WTC11 (cell line): ENCODE data around the gene BRD1. TPM values are rescaled to one million over a fixed set of nuclear protein-coding genes. Genes with fewer than 3 reads are reported as not detected.
"Not testable (repeated sequence)": the region's sequence is repeated elsewhere in the genome, so short reads cannot be mapped to it uniquely, and the experiment has no call there.

Experiments used
- ATAC-seq: fragments of 200-7000 bp; cut with Tn5 transposase; 2 replicates; pipeline ENCODE4 v1.10.0; 2021; ENCODE audit warnings: mild to moderate bottlenecking, moderate library complexity
- CTCF ChIA-PET: fragments of 300-600 bp; sonication (Branson Sonifier 250); formaldehyde crosslinking; loops from one replicate; lab custom pipeline; 2021; ENCODE audit warnings: antibody characterized with exemption; lab: Charles Lee
- POLR2A ChIA-PET: fragments of 350-600 bp; sonication (Branson Sonifier 250); formaldehyde crosslinking; loops from one replicate; lab custom pipeline; 2021; ENCODE audit warnings: antibody characterized with exemption; lab: Charles Lee
- DNase-seq: peaks from one replicate; pipeline ENCODE4 v3.0.0; 2021; ENCODE audit warnings: low spot score
- H3K27ac Mint-ChIP-seq: 2 replicates; pipeline ENCODE4 v1.8.0; 2021; ENCODE audit warnings: mixed read lengths
- H3K27me3 Mint-ChIP-seq: 2 replicates; pipeline ENCODE4 v1.8.0; 2021; ENCODE audit warnings: low read depth, mild to moderate bottlenecking, moderate library complexity, mixed read lengths
- H3K36me3 Mint-ChIP-seq: 2 replicates; pipeline ENCODE4 v1.8.0; 2021; ENCODE audit warnings: mixed read lengths
- H3K4me1 Mint-ChIP-seq: 2 replicates; pipeline ENCODE4 v1.8.0; 2022; ENCODE audit warnings: mixed read lengths
- H3K4me3 Mint-ChIP-seq: 2 replicates; pipeline ENCODE4 v1.8.0; 2021; ENCODE audit warnings: mild to moderate bottlenecking, moderate library complexity, mixed read lengths
- H3K9me3 Mint-ChIP-seq: 2 replicates; pipeline ENCODE4 v1.8.0; 2021; ENCODE audit warnings: mixed read lengths
- ARID4B ChIP-seq: sonication (generic); formaldehyde crosslinking; IDR thresholded peaks from 2 replicates; pipeline ENCODE4 v1.8.0; 2023; ENCODE audit warnings: missing genetic modification reagents, mild to moderate bottlenecking, borderline replicate concordance
- CBFB ChIP-seq: sonication (generic); formaldehyde crosslinking; IDR thresholded peaks from 2 replicates; pipeline ENCODE4 v1.8.1; 2022; ENCODE audit warnings: mild to moderate bottlenecking, low read depth, missing genetic modification reagents
- ETV6 ChIP-seq: sonication (generic); formaldehyde crosslinking; IDR thresholded peaks from 2 replicates; pipeline ENCODE4 v1.8.1; 2022; ENCODE audit warnings: mild to moderate bottlenecking, missing genetic modification reagents
- GRHL2 ChIP-seq: fragments of 250-450 bp; sonication (Bioruptor Pico); IDR thresholded peaks from 2 replicates; pipeline ENCODE4 v1.8.0; 2022; ENCODE audit warnings: mild to moderate bottlenecking, moderate library complexity; ENCODE audit not compliant: insufficient replicate concordance, severe bottlenecking
- JUN ChIP-seq: sonication (generic); formaldehyde crosslinking; IDR thresholded peaks from 2 replicates; pipeline ENCODE4 v1.8.0; 2023; ENCODE audit warnings: mild to moderate bottlenecking, missing genetic modification reagents
- NR1H2 ChIP-seq: sonication (generic); formaldehyde crosslinking; IDR thresholded peaks from 2 replicates; pipeline ENCODE4 v1.9.0; 2021; ENCODE audit warnings: mild to moderate bottlenecking, moderate library complexity, missing genetic modification reagents
- NR3C1 ChIP-seq: sonication (generic); formaldehyde crosslinking; conservative IDR thresholded peaks from 2 replicates; pipeline ENCODE4 v1.8.1; 2023; ENCODE audit warnings: low read depth, mild to moderate bottlenecking, missing genetic modification reagents
- SMAD3 ChIP-seq: sonication (generic); formaldehyde crosslinking; IDR thresholded peaks from 2 replicates; pipeline ENCODE4 v1.8.0; 2022; ENCODE audit warnings: missing genetic modification reagents, mild to moderate bottlenecking, borderline replicate concordance
- ZNF317 ChIP-seq: sonication (generic); formaldehyde crosslinking; IDR thresholded peaks from 2 replicates; pipeline ENCODE4 v1.8.1; 2023; ENCODE audit warnings: low read depth, mild to moderate bottlenecking, moderate library complexity, missing genetic modification reagents, borderline replicate concordance
- ZNF532 ChIP-seq: fragments of 250-450 bp; sonication (Bioruptor Pico); IDR thresholded peaks from 2 replicates; pipeline ENCODE4 v1.9.0; 2021; ENCODE audit warnings: mild to moderate bottlenecking, borderline replicate concordance
- total RNA-seq: library from RNA; stranded (reverse); gene quantifications from 3 replicates; pipeline ENCODE4 v1.2.3, GENCODE V29; 2021
- TF ChIP-seq, protein P1 (sequence below): sonication (generic); formaldehyde crosslinking; IDR thresholded peaks from 2 replicates; pipeline ENCODE4 v1.8.0; 2022; ENCODE audit warnings: mild to moderate bottlenecking, missing genetic modification reagents
- TF ChIP-seq, protein P2 (sequence below): fragments of 250-450 bp; sonication (Bioruptor Pico); IDR thresholded peaks from 2 replicates; pipeline ENCODE4 v1.8.0; 2021; ENCODE audit warnings: mild to moderate bottlenecking
- TF ChIP-seq, protein P3 (sequence below): sonication (generic); formaldehyde crosslinking; IDR thresholded peaks from 2 replicates; pipeline ENCODE4 v1.8.1; 2023; ENCODE audit warnings: mild to moderate bottlenecking, moderate library complexity, missing genetic modification reagents
- TF ChIP-seq, protein P4 (sequence below): sonication (generic); formaldehyde crosslinking; conservative IDR thresholded peaks from 2 replicates; pipeline ENCODE4 v1.8.1; 2023; ENCODE audit warnings: mild to moderate bottlenecking, low read depth, missing genetic modification reagents, moderate library complexity

Gene BRD1
- total RNA-seq, 1 experiment from 2014 or later = 36.6 TPM

- TF ChIP-seq ARID4B (CRISPR knock-in tag) (no peak), SMAD3 (CRISPR knock-in tag) (no peak), NR1H2 (CRISPR knock-in tag) (no peak), CBFB (no peak)
- TF ChIP-seq, protein P1, sequence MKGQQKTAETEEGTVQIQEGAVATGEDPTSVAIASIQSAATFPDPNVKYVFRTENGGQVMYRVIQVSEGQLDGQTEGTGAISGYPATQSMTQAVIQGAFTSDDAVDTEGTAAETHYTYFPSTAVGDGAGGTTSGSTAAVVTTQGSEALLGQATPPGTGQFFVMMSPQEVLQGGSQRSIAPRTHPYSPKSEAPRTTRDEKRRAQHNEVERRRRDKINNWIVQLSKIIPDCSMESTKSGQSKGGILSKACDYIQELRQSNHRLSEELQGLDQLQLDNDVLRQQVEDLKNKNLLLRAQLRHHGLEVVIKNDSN = no peak
- TF ChIP-seq, all 79 proteins: peak for 0
Measured at GRCh38 chr22:49763696-49764095, 64.0 kb downstream of the BRD1 start (continued).

DNA sequence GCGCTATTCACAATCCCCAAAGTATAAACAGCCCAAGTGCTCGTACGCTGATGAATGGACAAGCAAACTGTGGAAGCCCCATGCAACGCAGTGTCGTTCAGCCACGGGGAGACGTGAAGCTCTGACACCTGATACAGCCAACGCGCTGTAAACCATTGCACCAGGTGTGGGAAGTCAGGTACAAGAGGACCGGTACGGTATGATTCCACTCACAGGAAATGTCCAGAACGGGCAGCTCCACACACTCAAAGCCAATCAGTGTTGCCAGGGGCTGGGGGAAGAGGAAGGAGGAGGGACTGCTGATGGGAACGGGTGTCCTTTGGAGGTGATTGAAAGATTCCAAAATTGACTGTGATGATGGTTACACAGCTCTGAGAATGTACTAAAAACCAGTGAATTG, 64.5 kb downstream of the BRD1 start:
- Mint-ChIP-seq H3K27me3 (no peaks in the 10 kb centered on the region), H3K4me1 (peaks cover 6% of the 10 kb centered on the region), H3K27ac (no peak overlapping the region), H3K4me3 (no peak overlapping the region), H3K9me3 (peaks cover 12% of the 10 kb centered on the region), H3K36me3 (peaks cover 8% of the 10 kb centered on the region)
- POLR2A ChIA-PET = no interaction called here
- no peak for DNase-seq
- ATAC-seq = no peak
- CTCF ChIA-PET = interaction anchor here (1.3 kb wide), 1 partner anchor 268 kb away, joined by 3 read pairs; no protein-coding TSS in a partner anchor
- TF ChIP-seq, protein P2, sequence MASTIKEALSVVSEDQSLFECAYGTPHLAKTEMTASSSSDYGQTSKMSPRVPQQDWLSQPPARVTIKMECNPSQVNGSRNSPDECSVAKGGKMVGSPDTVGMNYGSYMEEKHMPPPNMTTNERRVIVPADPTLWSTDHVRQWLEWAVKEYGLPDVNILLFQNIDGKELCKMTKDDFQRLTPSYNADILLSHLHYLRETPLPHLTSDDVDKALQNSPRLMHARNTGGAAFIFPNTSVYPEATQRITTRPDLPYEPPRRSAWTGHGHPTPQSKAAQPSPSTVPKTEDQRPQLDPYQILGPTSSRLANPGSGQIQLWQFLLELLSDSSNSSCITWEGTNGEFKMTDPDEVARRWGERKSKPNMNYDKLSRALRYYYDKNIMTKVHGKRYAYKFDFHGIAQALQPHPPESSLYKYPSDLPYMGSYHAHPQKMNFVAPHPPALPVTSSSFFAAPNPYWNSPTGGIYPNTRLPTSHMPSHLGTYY (CRISPR knock-in tag) = no peak
- TF ChIP-seq GRHL2 (no peak), ETV6 (no peak), ZNF532 (CRISPR knock-in tag) (no peak), ZNF317 (no peak), JUN (no peak), NR3C1 (CRISPR knock-in tag) (no peak)
- TF ChIP-seq, protein P3, sequence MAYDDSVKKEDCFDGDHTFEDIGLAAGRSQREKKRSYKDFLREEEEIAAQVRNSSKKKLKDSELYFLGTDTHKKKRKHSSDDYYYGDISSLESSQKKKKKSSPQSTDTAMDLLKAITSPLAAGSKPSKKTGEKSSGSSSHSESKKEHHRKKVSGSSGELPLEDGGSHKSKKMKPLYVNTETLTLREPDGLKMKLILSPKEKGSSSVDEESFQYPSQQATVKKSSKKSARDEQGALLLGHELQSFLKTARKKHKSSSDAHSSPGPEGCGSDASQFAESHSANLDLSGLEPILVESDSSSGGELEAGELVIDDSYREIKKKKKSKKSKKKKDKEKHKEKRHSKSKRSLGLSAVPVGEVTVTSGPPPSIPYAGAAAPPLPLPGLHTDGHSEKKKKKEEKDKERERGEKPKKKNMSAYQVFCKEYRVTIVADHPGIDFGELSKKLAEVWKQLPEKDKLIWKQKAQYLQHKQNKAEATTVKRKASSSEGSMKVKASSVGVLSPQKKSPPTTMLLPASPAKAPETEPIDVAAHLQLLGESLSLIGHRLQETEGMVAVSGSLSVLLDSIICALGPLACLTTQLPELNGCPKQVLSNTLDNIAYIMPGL (CRISPR knock-in tag) = no peak
- TF ChIP-seq, protein P4, sequence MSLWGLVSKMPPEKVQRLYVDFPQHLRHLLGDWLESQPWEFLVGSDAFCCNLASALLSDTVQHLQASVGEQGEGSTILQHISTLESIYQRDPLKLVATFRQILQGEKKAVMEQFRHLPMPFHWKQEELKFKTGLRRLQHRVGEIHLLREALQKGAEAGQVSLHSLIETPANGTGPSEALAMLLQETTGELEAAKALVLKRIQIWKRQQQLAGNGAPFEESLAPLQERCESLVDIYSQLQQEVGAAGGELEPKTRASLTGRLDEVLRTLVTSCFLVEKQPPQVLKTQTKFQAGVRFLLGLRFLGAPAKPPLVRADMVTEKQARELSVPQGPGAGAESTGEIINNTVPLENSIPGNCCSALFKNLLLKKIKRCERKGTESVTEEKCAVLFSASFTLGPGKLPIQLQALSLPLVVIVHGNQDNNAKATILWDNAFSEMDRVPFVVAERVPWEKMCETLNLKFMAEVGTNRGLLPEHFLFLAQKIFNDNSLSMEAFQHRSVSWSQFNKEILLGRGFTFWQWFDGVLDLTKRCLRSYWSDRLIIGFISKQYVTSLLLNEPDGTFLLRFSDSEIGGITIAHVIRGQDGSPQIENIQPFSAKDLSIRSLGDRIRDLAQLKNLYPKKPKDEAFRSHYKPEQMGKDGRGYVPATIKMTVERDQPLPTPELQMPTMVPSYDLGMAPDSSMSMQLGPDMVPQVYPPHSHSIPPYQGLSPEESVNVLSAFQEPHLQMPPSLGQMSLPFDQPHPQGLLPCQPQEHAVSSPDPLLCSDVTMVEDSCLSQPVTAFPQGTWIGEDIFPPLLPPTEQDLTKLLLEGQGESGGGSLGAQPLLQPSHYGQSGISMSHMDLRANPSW (CRISPR knock-in tag) = no peak

DNA sequence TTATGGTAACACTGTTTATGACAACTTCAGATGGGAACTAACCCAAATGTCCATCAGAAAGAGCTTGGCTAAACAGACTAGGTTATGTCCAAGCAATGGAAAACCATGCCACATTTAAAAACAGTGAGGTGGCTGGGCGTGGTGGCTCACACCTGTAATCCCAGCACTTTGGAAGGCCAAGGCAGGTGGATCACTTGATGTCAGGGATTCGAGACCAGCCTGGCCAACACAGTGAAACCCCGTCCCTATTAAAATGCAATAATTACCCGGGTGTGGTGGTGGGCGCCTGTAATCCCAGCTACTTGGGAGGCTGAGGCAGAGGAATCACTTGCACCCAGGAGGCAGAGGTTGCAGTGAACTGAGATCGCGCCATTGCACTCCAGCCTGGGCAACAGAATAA, 65.1 kb downstream of the BRD1 start:
- peaks cover 13% of the 10 kb centered on the region for H3K9me3 Mint-ChIP-seq
- DNase-seq, H3K36me3 Mint-ChIP-seq, H3K27me3 Mint-ChIP-seq, H3K4me1 Mint-ChIP-seq, POLR2A ChIA-PET, ATAC-seq, H3K4me3 Mint-ChIP-seq, H3K27ac Mint-ChIP-seq: not testable (repeated sequence)
- CTCF ChIA-PET = interaction anchor here (1.3 kb wide), 1 partner anchor 268 kb away, joined by 3 read pairs; no protein-coding TSS in a partner anchor
